GM18499 (cell line): ENCODE results near the gene NTSR2.
"Not testable (repeated sequence)": the region's sequence is repeated elsewhere in the genome, so short reads cannot be mapped to it uniquely, and the experiment has no call there.

Source experiments
- ATAC-seq: cut with Tn5 transposase; IDR thresholded peaks from one replicate; pipeline ENCODE4 v1.9.1; 2021; ENCODE audit warnings: moderate number of reproducible peaks; ENCODE audit not compliant: insufficient read depth, unreplicated experiment

The NTSR2 gene

DNA sequence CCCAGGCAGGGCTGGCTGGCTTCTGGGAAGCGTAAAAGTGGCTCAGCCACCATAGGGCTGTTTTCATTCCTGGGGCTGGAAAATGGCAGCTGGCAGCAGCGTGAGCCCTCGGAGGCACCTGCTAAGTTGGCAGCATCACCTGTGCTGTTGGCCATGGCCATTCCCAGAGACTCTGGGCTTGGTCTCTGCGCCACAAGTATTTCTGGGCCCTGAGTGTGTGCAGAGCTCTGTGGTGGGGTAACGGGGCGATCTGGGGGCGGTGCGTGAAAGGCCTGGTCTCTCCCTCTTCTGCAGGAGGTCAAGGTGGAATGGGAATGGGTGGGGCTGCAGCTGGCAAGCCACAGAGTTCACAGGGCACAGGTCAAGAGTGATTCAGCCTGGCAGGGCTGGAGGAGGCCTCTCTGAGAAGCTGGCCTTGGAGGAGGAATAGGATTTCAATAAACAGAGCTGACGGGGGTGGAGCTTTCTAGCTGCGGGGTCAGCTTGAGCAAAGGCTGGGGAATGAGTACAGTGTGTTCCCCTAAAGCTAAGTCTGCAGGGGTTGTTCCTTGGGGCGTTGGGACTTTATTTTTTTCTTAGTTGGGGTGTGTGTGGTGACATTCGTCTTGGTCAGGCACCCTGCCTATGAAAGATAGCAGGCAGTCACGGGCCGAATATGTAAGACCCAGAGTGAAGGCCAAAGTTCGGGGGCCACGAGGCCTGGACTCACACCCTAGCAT is 10.3 kb upstream of the NTSR2 start:
- ATAC-seq, result no peak

DNA sequence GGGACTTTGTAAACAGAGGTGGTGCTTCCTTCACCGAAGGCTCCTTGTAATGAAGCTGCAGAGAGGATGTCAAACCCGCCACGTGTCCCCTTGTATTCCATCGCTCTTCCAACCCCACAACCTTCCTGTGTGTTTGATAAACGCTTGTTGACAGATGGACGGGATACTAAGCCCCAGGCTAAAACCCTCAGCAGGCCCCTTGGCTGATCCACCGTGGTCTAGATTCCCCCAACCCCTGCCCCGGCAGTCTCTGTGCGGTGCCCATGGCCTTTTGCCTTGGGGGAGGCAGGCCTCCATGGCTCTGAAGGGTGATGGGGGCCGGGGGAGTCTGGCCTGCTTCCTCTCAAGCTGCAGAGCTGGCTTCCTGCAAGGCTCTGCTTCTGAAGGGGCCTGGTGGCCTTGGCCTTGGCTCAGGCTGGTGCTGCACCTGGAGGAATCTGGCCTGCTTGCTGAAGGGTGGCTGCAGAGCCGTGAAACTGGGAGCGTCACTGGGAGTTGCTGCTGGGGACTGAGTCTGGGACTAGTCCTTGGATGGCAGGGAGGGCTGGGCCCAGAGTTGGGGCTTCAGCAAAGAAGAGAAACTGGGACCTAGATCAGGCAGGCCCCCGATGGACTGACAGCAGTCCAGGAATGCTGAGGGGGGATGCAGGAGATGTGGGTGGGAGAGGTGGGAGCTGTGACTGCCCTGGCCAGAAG is 9.6 kb upstream of the NTSR2 start:
- no peak for ATAC-seq

DNA sequence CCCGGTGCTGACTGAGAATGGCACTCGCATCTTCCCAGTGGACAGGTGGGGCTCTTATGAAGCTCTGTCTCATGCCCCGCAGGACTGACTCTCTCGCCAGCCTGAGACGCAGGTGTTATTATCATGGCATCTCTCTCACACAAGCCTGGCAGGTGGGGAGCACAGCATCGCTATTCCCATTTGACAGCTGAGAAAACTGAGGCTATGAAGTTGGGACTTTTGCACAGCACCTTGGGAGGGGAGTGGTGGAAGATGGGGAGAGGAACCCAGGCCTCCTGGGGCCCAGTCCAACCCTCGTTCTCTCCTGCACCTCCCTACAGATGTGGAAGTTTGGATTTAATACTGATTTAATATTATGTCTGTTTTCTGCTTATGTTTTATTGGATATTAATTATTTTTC is 9.0 kb upstream of the NTSR2 start:
- no peak for ATAC-seq

DNA sequence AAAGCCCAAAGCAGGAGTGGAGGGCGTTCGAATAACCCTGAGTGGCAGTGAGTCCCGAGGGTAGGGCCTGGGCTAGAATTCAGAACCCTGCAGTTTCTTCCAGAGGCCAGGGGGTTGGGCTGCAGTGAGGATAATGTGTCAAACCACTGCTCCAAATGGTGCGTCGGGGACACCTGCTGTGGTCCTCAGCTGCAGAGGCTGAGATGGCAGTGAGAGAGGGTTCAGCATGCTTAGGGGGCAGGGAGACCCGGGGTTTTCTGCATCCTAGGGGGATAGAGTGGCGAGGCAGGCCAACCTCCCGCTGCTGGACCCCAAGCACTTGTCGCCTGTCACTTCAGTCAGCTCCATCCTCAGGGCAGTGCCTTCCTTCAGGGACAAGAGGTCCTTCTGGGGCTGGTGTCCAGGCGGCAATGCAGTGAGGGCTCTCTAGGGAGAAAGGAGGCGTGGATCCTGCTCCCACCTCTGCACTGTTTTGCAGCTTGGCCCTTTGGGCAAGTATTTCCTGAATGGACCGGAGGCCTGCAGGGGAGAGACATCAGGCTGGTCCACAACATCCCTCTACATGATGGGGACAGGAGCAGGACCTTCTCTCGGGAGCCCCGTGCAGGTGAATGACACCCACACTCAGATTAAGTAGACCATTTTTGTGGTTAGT is 8.4 kb upstream of the NTSR2 start:
- ATAC-seq, result no peak

DNA sequence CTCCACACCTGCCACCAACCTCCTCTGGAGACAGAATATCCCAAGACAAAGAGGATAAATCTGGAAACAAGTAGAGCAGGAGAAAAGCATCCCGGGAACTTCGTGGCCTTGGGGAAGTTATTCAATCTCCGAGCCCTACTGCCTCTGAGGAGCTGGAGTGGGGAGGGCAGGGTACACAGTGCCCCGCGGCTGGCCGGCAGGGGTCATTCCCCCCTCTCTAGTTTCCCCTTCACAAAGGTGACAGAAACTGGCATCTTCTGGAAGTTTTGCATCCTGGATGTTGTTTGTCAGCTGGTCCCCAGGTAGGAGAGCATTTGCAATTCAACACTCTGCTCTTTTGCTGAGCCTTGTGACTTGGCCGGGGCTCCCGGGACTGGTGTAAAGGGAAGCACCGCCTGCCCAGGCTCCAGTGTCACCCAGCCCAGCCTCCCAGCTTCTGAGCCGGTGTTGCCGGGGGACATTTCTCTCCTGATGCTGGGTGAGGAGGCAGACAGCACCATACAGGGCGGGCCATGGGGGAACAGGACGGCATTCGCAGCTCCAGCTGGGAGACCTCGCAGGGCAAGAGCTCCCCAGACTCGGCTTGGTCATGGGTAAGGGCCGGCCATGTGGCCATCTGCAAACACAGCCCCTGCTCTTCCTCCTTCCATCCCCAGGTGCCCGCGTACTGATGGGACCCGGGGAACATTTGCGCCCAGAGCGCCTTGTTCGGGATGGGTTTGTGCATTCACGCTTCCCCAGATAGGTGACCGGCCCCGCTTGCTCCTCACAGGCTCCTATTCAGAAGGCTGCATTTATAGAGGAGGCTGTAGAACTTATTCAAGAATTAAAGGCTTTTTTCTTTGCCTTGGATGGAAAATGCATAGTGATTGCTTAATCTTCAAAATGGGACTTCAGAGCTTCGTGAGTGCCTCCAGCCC is 7.4 kb upstream of the NTSR2 start:
- no peak for ATAC-seq

DNA sequence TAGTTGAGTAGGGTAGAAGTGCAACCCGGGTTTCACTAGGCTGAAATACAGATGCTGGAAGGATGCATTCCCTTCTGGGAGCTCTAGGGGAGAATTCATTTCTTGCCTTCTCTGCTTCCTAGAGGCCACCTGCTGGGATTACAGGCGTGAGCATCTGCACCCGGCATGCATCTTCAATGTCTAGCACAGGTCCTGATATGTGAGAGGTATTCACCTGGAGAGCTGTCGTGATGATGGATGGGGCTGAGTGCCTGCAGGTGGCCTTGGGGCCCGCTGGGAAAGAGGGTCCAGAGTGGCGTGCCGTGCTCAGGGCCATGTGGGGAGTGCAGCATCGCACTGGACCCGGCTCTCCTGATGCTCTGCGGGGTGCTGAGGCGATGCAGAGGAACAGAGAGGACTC is 6.6 kb upstream of the NTSR2 start:
- no peak for ATAC-seq

DNA sequence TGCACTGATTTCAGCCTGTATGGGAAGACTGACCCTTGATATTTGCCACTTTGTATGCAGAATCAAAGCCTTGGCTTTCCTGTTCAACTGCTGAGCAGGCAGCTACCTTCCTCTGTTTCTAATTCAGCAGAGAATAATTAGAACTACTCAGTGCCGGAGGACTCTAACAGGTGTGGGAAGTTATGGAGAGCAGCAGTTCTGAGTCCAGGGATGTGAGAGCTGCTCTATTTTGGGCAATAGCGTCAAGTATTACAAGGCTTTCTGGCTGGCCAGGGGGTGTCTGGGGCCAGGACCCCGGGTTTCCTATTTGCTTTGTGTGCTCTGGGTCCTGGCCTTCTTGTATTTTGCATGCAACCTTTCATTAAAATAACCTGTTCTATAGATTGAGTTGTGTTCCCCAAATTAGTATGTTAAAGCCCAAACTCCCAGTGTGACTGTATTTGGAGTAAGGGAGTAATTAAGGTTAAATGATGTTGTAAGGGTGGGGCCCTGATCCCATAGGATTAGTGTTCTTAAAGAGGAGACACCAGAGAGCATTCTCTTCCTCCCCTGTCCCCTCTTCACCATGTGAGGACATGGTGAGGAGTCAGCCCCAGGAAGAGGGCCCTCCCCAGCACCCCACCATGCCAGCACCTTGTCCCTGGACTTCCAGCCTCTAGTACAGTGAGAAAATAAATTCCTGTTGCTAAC is 5.6 kb upstream of the NTSR2 start:
- ATAC-seq, result no peak

DNA sequence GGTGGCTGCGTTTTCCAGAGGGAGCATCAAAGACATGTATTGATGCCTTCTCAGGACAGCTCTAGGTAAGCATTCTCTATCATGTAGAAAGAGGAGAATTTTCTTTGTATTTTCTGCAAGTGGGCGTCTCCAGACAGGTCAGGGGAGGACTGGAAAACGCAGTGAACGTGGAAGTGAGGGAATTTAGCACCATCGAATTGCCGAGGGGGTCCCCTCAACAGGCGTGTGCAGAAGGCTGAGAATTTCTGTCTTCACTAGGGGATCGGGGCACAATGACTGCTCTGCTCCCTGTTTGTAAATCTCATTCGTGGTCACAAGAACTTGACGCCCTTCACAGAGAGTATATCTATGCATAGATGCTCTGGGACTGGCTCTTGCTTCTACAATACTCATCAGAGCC is 5.0 kb upstream of the NTSR2 start:
- ATAC-seq, result no peak

DNA sequence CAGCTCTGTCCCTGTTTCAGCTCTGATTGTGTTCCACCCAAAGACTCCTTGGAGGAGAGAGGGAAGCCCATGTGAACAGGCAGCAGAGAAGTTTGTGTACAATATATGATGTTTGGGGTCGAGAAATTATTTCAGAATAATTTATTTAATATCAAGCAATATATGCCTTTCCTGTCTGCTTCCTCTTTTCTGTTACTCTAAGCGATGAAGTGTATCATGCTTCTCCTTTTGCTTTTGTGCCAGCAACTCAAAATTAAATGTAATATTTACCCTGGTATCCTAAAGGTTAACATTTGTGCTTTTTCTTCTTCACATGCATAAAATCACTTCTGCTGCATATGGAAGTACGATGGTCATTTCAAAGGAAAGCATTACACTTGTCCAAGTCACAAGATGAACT is 2.4 kb upstream of the NTSR2 start:
- no peak for ATAC-seq

DNA sequence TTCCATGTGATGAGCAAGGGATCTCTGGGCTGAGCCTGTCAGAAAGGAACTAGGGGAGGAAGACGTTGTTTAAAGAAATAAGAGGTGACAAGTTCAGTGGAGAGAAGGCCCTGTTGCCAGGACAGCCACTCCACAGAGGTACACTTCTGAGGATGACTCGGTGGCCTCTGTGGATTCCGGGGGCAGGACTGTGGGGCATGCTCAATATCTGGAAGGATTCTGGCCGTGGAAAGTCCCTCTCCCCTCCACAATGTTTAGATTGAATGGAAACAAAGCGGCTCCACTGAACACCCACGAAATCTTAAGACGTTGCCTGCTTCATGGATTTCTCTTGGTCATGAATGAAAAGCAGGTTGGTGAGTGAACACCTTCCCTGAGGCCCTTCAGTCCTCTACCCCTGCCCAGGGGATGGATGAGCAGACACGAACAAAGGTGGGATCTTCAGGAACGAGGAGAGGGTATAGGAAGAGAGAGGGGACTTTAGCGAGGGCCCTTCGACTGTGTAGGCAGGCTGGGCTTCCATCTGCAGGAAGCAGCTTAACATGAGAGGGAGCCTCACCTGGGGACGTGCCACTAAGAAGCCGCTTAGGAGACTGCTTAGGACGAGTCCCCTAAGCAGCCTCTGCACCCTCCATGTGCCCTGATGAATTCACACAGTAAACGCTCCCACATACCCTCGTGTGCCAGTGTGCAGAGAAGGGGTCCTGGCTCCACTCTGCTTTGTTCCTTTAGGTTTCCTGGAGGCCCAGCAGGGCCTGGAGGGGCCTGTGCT is 1.9 kb downstream of the NTSR2 start:
- no peak for ATAC-seq

DNA sequence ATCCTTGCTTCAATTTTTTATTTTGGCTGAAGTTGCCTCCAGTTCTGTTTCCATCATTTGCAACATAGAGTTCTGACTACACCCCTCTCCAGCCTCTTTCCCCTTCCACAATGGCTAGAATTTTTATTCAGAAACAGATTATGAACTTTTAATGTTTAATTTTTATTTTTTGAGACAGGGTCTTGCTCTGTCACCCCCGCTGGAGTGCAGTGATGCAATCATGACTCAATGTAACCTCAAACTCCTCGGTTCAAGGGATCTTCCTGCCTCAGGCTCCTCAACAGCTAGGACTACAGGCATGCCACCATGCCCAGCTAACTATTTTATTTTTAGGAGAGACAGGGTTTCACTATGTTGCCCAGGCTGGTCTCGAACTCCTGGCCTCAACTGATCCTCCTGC is 2.8 kb downstream of the NTSR2 start:
- ATAC-seq, result no peak

DNA sequence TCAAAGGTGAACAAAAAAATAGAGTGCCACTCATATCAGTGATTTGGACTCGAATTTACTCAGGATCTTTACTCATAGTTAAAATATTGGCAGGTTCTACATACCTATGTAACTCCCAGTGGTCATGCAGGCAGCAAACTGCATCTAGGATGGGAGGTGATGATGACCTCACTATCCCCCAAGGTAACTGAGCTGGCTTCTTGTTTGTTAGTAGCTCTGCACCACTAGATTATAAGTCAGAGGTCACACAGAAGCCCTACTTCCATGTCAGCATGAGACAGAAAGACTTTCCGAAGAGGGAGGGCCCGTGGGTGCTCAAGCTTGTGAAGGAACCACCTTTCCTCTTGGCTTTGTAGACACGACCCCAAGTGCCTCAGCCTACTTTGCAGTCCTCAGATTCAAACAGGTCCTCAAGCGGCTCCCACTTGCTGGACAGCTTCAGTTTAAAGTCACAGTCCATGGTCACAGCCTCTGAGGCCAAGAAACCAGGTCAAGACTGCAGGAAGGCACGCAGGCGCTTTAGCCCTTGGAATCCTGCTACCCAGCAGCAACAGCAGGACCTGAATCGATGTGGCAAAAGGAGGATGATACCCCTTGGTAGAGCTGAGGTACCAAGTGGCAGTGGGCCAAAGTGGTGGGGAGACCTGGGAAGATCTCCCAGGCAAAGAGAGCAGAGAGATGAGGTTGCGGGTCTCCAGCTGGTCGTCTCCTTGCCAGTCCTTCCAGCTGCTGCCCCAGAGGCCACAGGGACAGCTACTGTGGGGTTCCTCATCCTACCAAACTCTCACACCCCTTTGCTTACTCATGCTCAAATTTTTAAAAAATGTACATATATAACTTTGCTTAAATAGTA is 4.3 kb downstream of the NTSR2 start:
- no peak for ATAC-seq

DNA sequence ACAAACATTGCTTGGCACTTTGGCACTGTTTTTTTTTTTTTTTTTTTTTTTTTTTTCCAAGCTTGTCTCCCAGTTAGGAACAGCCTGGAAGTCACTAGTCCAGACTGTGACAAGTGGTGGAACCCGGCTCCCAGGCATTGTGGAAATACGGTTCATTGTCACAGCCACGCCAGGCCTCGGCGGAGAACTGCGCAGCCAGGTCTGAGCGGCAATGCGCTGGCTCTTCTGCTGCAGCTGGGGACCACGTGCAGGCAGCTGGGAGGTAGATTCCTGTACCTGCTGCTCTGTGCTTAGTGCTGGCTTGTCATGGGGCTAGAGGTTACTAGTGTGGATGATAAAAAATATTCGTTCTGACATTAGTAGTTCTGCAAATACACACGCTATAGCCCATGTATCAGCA is 5.0 kb downstream of the NTSR2 start:
- no peak for ATAC-seq

DNA sequence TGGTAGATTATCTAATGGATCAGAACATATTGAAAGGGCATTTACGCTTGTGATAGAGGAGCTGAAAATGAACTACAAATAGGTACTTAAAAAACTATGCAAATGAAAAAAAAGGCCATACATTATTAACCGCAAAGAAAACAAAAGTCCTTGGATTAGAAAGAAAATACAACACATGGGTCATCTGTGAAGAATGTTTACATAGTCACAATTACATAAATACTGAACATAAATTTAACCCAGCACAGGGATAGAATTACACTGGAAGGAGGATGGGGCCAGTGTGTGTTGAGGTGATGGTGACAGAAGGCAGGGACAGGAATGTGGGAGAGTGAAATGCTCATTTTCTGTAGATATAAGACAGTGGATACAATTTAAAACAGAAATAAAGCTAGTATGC is 6.6 kb downstream of the NTSR2 start:
- ATAC-seq, result no peak

DNA sequence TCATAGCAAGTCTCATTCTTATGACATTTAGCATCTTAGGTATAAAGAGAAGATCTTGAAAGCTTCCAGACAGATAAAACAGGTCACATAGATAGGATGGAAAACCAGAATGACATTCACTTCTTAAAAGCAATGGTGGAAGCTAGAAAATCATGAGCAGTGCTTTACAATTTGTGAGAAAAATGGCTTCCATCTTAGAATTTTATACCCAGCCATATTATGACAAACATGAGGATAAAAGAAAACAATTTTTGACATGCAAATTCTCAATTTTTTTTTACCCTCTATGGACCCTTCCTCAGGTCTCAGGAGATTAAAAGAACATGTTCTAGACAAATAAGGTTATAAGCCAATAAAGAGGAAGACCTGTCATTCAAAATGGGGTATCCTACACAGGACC is 7.1 kb downstream of the NTSR2 start:
- no peak for ATAC-seq

DNA sequence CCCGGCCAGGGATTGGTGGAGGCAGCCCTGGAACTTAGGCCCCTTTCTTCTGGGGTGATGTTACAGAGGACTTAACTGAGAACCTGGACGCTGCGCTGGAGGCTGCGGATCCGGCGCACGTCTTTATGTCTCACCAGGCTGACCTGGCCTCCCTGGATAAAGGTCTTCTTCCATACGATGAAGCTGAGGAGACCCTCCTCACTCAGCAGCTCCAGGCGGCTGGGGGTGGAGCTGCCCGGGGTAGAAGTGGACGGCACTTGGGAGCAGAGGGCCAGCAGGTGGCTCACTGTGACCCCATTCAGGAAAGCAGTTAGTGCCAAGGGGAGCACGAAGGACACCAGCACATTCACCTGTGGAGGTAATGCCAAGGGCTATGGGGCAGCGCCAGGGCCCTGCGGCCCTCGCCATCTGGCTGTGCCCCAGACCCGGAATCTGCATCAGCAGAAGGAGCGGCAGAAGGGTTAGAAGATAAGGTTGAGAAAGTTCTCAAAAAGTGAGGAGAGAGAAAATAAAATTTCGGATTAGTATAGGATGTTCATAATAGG is 8.0 kb downstream of the NTSR2 start:
- ATAC-seq, result no peak

DNA sequence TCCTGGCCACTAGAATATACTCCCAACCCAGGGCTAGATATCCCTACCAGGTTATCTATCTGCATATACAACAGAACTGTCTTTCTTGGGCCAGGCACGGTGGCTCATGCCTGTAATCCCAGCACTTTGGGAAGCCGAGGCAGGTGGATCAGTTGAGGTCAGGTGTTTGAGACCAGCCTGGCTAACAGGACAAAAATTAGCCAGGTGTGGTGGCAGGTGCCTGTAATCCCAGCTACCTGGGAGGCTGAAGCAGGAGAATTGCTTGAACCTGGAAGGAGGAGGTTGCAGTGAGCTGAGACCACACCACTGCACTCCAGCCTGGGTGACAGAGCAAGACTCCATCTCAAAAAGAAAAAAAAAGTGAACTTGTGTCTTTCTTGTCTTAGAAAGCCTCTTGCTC is 9.6 kb downstream of the NTSR2 start:
- ATAC-seq, result not testable (repeated sequence)

DNA sequence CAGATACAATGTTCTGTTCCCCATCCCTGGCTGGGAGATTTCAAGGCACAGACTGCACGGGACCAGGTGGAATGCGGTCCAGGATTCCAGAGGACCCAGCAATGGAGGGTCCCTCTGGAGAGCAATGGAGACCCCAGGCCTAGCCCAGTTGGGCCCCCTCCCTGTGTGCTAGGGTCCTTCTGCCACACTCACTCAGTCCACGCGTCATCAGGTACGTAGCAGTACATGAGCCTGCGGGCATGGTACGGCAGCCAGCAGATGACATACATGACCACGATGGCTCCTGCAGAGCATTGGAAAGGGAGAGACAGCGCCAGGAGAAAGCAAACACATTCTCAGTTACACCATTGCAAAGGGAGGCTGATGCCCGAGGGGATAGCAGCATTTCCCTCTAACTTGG is 10.1 kb downstream of the NTSR2 start:
- ATAC-seq, result no peak
